Activated naive CD4-positive, alpha-beta T cell treated with anti-CD3 and anti-CD28 coated beads for 36 hours (primary cell): ENCODE data around the gene SMYD2. TPM values are rescaled to one million over a fixed set of nuclear protein-coding genes. Genes with fewer than 3 reads are reported as not detected.
A peak's percentile ranks its signal among the peaks of the same experiment; 100 is the strongest.

Source experiments
- CTCF ChIA-PET: fragments of 350-600 bp; sonication (Branson Sonifier 250); formaldehyde crosslinking; loops from one replicate; lab custom pipeline; 2021; ENCODE audit warnings: antibody characterized with exemption; lab: Charles Lee
- DNase-seq: peaks from one replicate; pipeline ENCODE4 v3.0.0-alpha.2; 2020
- H3K27ac Mint-ChIP-seq: one replicate; pipeline ENCODE4 v1.8.0; 2021; ENCODE audit warnings: mild to moderate bottlenecking, mixed read lengths
- H3K27me3 Mint-ChIP-seq: one replicate; pipeline ENCODE4 v1.8.0; 2021; ENCODE audit warnings: low read depth, mixed read lengths
- H3K36me3 Mint-ChIP-seq: one replicate; pipeline ENCODE4 v1.8.0; 2021; ENCODE audit warnings: low read depth, mixed read lengths
- H3K4me1 Mint-ChIP-seq: one replicate; pipeline ENCODE4 v1.8.0; 2021; ENCODE audit warnings: low read depth, mixed read lengths
- H3K4me3 Mint-ChIP-seq: one replicate; pipeline ENCODE4 v1.8.0; 2021; ENCODE audit warnings: mild to moderate bottlenecking, moderate library complexity, mixed read lengths
- H3K9me3 Mint-ChIP-seq: one replicate; pipeline ENCODE4 v1.8.0; 2021; ENCODE audit warnings: mixed read lengths
- intact Hi-C: fragments of 100-400 bp; cut with micrococcal nuclease; formaldehyde crosslinking; loops from one replicate; pipeline ENCODE4 v1.15.1; 2023
- total RNA-seq, 2 experiments: library from RNA; stranded (reverse); gene quantifications; one replicate each; pipeline ENCODE4 v1.2.3, GENCODE V29; 2021

The SMYD2 gene, protein sequence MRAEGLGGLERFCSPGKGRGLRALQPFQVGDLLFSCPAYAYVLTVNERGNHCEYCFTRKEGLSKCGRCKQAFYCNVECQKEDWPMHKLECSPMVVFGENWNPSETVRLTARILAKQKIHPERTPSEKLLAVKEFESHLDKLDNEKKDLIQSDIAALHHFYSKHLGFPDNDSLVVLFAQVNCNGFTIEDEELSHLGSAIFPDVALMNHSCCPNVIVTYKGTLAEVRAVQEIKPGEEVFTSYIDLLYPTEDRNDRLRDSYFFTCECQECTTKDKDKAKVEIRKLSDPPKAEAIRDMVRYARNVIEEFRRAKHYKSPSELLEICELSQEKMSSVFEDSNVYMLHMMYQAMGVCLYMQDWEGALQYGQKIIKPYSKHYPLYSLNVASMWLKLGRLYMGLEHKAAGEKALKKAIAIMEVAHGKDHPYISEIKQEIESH
- 10 to 100 TPM; 33.4 to 38.4 TPM for total RNA-seq

GRCh38 chr1:214281021-214281719 lies at the start of gene SMYD2:
TSS of gene SMYD2 (plus strand) at chr1:214281159. CDS start at chr1:214281255, 96 bp downstream.
- H3K36me3 Mint-ChIP-seq: no peaks in the 10 kb centered on the region
- peaks cover 40% of the 10 kb centered on the region for H3K4me1 Mint-ChIP-seq
- DNase-seq: peak; percentile 66
- CTCF ChIA-PET: interaction anchor here (1.3 to 3.5 kb wide), 2 partner anchors 20 to 51 kb away, joined by 7 to 9 read pairs; no protein-coding TSS in a partner anchor
- H3K4me3 Mint-ChIP-seq: peak within 1 kb of the TSS; percentile 87
- H3K27ac Mint-ChIP-seq: peak within 1 kb of the TSS; percentile 74
- H3K27me3 Mint-ChIP-seq: no peaks in the 10 kb centered on the region
- intact Hi-C loops: loop anchor here (10.0 kb wide), 1 partner anchor 296 kb away; the partner anchor contains the start of gene PROX1
- no peaks in the 10 kb centered on the region for H3K9me3 Mint-ChIP-seq

GRCh38 chr1:214233856-214234634 lies 46.9 kb upstream of the SMYD2 start:
- CTCF ChIA-PET: no interaction called here
- no peaks in the 10 kb centered on the region for H3K36me3 Mint-ChIP-seq
- no peaks in the 10 kb centered on the region for H3K4me1 Mint-ChIP-seq
- no peaks in the 10 kb centered on the region for H3K9me3 Mint-ChIP-seq
- H3K27me3 Mint-ChIP-seq: peaks cover 13% of the 10 kb centered on the region
- intact Hi-C loops: no loop called here
- no peak overlapping the region for H3K4me3 Mint-ChIP-seq
- no peak overlapping the region for H3K27ac Mint-ChIP-seq
- no peak for DNase-seq

DNA sequence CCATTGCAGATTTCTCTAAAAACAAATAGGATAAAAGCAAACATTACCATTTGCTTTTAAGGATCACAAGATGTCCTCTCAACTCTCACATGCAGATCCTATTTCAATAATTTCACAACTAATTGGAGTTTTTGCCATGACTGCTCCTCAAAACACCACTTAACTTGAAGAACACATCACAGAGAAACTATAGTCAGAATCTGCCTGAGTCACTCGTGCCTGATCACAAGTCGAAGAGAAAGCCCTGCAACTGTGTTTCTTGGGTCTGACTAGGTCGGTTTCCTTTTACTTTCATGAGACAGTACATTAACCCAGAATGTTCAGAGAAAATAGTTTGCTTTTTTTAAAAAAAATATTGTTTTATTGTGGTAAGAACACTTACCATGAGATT lies 46.3 kb upstream of the SMYD2 start:
- H3K4me1 Mint-ChIP-seq: no peaks in the 10 kb centered on the region
- peaks cover 13% of the 10 kb centered on the region for H3K27me3 Mint-ChIP-seq
- H3K9me3 Mint-ChIP-seq: no peaks in the 10 kb centered on the region
- no peaks in the 10 kb centered on the region for H3K36me3 Mint-ChIP-seq
- intact Hi-C loops: no loop called here
- CTCF ChIA-PET: no interaction called here
- no peak overlapping the region for H3K4me3 Mint-ChIP-seq
- DNase-seq: no peak
- no peak overlapping the region for H3K27ac Mint-ChIP-seq

DNA sequence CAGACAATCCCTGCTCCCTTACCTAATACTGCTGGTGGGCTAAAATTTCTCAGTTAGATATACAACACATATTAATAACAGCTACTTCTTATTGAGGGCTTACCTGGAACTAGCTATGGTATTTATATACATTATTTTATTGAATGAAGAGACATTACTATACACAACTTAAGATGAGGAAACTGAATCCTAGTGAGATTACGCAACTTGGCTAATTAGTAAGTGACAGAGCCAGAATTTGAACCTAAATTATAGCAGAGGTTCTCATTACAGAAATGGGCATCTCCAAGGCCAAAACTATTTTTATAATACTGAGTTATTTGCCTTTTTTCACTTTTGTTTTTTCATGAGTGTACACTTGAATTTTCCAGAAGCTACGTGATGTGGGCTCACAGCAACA lies 44.5 kb upstream of the SMYD2 start:
- Mint-ChIP-seq H3K4me1 (no peaks in the 10 kb centered on the region), H3K9me3 (no peaks in the 10 kb centered on the region)
- intact Hi-C loops: no loop called here

DNA sequence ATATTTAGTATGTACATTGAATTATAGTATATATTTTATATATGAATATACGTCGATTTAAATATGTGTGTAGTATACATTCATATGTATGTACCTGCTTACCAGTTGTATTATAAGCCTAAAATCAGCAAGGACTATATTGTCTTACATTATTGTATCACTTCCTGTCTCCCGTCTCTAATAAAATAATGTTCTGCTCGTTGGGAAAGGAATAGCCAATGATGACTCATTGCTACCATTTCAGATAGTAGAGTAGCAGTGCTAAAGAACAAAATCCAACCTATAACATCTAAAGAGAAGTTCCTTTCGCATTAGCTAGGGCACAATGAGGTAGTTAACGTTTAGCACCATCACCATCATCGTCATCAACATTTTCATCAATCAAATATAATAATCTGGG lies 39.9 kb upstream of the SMYD2 start:
- intact Hi-C loops: no loop called here
- peaks cover 8% of the 10 kb centered on the region for H3K27me3 Mint-ChIP-seq
- H3K9me3 Mint-ChIP-seq: no peaks in the 10 kb centered on the region
- no peaks in the 10 kb centered on the region for H3K4me1 Mint-ChIP-seq
- no peak overlapping the region for H3K27ac Mint-ChIP-seq
- H3K36me3 Mint-ChIP-seq: no peaks in the 10 kb centered on the region
- no peak for DNase-seq
- CTCF ChIA-PET: interaction anchor here (1.2 kb wide), 2 partner anchors 20 to 88 kb away, joined by 4 to 7 read pairs; no protein-coding TSS in a partner anchor
- no peak overlapping the region for H3K4me3 Mint-ChIP-seq

More for the DNA sequence above, 44.5 kb upstream of the SMYD2 start:
- no peak for DNase-seq
- H3K4me3 Mint-ChIP-seq: no peak overlapping the region
- H3K27me3 Mint-ChIP-seq: peaks cover 17% of the 10 kb centered on the region
- no peak overlapping the region for H3K27ac Mint-ChIP-seq
- CTCF ChIA-PET: interaction anchor here (1.2 to 2.5 kb wide), 4 partner anchors 22 to 96 kb away, joined by 5 to 9 read pairs (median 6); no protein-coding TSS in a partner anchor
- no peaks in the 10 kb centered on the region for H3K36me3 Mint-ChIP-seq

GRCh38 chr1:214244252-214244651 lies 36.7 kb upstream of the SMYD2 start:
- Mint-ChIP-seq H3K4me1 (no peaks in the 10 kb centered on the region), H3K9me3 (no peaks in the 10 kb centered on the region), H3K4me3 (no peak overlapping the region), H3K27ac (no peak overlapping the region), H3K36me3 (no peaks in the 10 kb centered on the region), H3K27me3 (peaks cover 6% of the 10 kb centered on the region)
- no peak for DNase-seq
- CTCF ChIA-PET: interaction anchor here (3.1 kb wide), 1 partner anchor 17 kb away, joined by 11 read pairs; no protein-coding TSS in a partner anchor
- intact Hi-C loops: no loop called here

- no peaks in the 10 kb centered on the region for H3K36me3 Mint-ChIP-seq
- no peak overlapping the region for H3K4me3 Mint-ChIP-seq
- H3K4me1 Mint-ChIP-seq: no peaks in the 10 kb centered on the region
- DNase-seq: no peak
- CTCF ChIA-PET: interaction anchor here (3.1 kb wide), 1 partner anchor 17 kb away, joined by 11 read pairs; no protein-coding TSS in a partner anchor
- peaks cover 4% of the 10 kb centered on the region for H3K27me3 Mint-ChIP-seq
- H3K9me3 Mint-ChIP-seq: no peaks in the 10 kb centered on the region
- intact Hi-C loops: no loop called here
- H3K27ac Mint-ChIP-seq: no peak overlapping the region
Observed at GRCh38 chr1:214244841-214245240, 36.1 kb upstream of the SMYD2 start.

- intact Hi-C loops: no loop called here
- Mint-ChIP-seq H3K36me3 (no peaks in the 10 kb centered on the region), H3K27ac (no peak overlapping the region), H3K4me1 (no peaks in the 10 kb centered on the region), H3K9me3 (no peaks in the 10 kb centered on the region), H3K4me3 (no peak overlapping the region), H3K27me3 (peaks cover 2% of the 10 kb centered on the region)
- CTCF ChIA-PET: interaction anchor here (0.9 to 1.4 kb wide), 2 partner anchors 33 to 85 kb away, joined by 3 read pairs; no protein-coding TSS in a partner anchor
- no peak for DNase-seq
Observed at GRCh38 chr1:214247501-214248041, 33.4 kb upstream of the SMYD2 start.

DNA sequence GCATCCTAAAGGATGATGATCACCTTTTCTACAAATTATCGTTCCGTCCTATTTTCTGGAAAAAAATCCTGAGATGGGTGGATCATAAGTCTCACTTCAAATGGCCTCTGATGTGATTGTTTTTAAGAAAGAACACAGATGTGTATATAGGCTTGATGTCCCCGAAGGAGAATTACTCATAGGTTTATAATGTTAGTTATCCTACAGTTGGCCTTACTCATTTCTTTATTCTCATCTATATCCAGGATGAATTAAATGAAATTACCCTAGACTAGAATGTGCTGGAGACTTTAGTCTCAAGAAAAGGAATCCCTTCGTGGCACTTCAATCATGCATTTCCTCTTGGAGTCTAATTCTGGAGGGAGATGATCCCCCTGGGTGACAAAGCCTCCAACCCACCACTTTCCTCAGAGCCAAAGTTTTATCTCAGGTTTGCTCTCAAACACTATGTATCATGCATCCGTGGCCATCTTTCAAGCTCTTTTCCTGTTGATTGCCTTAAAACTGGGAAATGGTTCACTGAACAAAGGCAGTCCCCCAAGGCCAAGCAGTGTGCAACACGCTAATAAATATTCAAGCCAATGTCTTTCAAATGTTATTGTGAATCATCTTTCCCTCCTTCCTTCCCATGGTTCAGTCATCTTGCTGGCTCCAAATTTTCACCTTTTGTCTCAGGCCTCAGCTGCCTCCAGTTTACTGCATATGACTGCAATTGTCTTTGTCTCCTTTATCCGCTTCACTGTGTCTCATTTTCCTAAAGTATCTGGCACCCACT lies 32.5 kb upstream of the SMYD2 start:
- H3K27ac Mint-ChIP-seq: no peak overlapping the region
- no peaks in the 10 kb centered on the region for H3K36me3 Mint-ChIP-seq
- CTCF ChIA-PET: interaction anchor here (1.4 to 2.1 kb wide), 2 partner anchors 13 to 84 kb away, joined by 3 to 10 read pairs; no protein-coding TSS in a partner anchor
- H3K4me1 Mint-ChIP-seq: no peaks in the 10 kb centered on the region
- peaks cover 2% of the 10 kb centered on the region for H3K27me3 Mint-ChIP-seq
- H3K4me3 Mint-ChIP-seq: no peak overlapping the region
- no peaks in the 10 kb centered on the region for H3K9me3 Mint-ChIP-seq
- intact Hi-C loops: no loop called here
- no peak for DNase-seq

DNA sequence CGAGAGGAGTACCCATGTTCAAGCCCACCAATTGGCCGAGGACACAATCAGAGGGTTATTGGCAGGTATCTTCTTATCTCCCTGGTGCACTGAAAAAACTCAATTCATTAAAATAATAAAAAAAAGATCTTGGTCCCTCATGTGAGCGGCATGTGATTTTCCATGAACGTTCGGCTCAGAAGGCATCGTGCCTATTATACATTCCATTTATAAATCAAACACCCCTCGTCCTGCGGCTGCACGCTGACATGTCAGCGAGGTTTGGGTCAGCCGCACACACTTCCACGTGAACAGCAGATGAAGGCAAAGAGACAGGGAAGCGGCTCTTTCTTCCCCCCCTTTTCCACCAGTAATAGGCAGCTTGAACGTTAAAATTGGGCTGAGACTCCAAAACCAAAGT lies 31.3 kb upstream of the SMYD2 start:
- no peak overlapping the region for H3K27ac Mint-ChIP-seq
- DNase-seq: no peak
- no peaks in the 10 kb centered on the region for H3K9me3 Mint-ChIP-seq
- CTCF ChIA-PET: interaction anchor here (0.6 to 2.1 kb wide), 3 partner anchors 11 to 360 kb away, joined by 3 to 10 read pairs (median 7); no protein-coding TSS in a partner anchor
- intact Hi-C loops: no loop called here
- no peaks in the 10 kb centered on the region for H3K36me3 Mint-ChIP-seq
- no peak overlapping the region for H3K4me3 Mint-ChIP-seq
- H3K4me1 Mint-ChIP-seq: no peaks in the 10 kb centered on the region
- peaks cover 1% of the 10 kb centered on the region for H3K27me3 Mint-ChIP-seq

DNA sequence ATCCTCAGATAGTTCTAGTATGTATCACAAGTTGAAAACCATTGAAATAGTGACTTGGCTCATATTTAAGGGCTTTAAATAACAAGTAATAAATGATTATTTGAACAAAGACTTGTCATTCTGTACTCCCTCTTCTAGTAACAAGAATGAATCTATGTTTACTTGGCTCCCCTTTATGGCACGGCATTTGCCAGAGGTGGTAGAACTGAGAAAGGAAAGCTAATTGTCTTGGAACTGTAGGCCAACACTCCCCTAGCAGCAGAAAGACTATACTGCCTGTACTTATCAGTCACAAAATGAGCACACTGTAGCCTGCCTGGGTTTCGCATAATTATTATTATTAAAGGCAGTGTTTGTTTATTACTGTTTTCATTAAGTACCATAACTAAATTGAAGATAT lies 29.6 kb upstream of the SMYD2 start:
- CTCF ChIA-PET: interaction anchor here (1.4 to 3.1 kb wide), 3 partner anchors 10 to 78 kb away, joined by 5 to 17 read pairs (median 6); no protein-coding TSS in a partner anchor
- intact Hi-C loops: no loop called here
- Mint-ChIP-seq H3K27ac (no peak overlapping the region), H3K4me1 (no peaks in the 10 kb centered on the region), H3K9me3 (no peaks in the 10 kb centered on the region), H3K27me3 (peaks cover 2% of the 10 kb centered on the region), H3K36me3 (no peaks in the 10 kb centered on the region), H3K4me3 (no peak overlapping the region)
- no peak for DNase-seq
